GM21723 (cell line): ENCODE results near the gene RBFOX2.

Source experiments
- ATAC-seq: cut with Tn5 transposase; IDR thresholded peaks from one replicate; pipeline ENCODE4 v1.9.1; 2021; ENCODE audit warnings: mild to moderate bottlenecking, moderate library complexity; ENCODE audit not compliant: unreplicated experiment

RBFOX2 gene

GRCh38 chr22:35978889-35979288 is 49.7 kb downstream of the RBFOX2 start:
- no peak for ATAC-seq

DNA sequence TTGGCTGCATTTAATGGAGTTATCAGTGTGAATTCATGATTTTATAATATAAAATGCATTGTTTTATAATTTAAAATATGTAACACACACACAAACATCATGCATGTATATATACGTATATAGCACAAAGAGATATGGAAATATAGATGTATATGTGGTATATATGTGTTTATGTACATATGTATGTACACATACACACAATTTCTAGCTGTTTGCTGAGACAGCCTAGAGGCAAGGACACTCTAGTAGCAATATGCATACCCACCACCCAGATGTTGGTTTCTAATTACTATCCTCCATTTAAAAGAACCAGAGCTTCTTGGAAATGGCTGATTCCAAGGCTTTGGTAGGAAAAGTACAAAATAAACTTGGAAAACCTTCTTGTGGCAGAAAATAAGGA is 50.4 kb downstream of the RBFOX2 start:
- ATAC-seq = no peak

DNA sequence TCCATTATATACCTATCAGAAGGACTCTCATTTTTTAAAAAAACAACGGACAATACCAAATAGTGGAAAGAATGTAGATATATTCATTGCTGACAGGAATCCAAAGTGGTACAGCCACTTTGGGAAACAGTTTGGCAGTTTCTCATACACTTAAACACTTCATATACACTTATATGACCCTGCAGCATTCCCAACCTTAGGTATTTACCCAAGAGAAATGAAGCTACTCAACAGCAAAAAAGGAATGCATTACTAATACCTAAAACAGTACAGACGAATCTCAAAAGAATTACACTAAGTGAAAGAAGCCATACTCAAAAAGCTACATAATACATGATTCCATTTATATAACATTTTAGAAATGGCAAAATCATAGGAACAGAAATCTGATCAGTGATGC is 51.5 kb downstream of the RBFOX2 start:
- no peak for ATAC-seq

DNA sequence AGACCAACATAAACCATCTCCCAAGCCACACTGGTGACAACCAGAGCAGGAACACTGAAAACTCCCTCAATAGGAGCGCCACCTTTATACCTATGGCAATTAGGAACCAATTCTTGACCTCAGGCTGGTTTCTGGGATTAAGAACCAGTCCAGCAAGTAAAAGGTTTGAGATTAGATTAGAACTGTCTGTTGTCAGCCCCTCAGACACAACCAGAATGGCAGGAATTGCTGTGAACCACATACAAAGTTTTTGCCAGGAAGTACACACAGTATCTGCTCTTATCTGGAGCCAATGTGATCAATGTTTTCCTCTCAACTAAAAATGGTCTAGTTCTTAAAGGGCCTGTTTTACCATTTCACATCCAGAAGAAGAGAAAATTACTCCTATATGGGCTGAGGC is 55.2 kb downstream of the RBFOX2 start:
- no peak for ATAC-seq

- ATAC-seq = no peak
These were observed 56.1 kb downstream of the RBFOX2 start for GRCh38 chr22:35972559-35972958.

- no peak for ATAC-seq
These were observed 57.0 kb downstream of the RBFOX2 start for GRCh38 chr22:35971456-35972119.

DNA sequence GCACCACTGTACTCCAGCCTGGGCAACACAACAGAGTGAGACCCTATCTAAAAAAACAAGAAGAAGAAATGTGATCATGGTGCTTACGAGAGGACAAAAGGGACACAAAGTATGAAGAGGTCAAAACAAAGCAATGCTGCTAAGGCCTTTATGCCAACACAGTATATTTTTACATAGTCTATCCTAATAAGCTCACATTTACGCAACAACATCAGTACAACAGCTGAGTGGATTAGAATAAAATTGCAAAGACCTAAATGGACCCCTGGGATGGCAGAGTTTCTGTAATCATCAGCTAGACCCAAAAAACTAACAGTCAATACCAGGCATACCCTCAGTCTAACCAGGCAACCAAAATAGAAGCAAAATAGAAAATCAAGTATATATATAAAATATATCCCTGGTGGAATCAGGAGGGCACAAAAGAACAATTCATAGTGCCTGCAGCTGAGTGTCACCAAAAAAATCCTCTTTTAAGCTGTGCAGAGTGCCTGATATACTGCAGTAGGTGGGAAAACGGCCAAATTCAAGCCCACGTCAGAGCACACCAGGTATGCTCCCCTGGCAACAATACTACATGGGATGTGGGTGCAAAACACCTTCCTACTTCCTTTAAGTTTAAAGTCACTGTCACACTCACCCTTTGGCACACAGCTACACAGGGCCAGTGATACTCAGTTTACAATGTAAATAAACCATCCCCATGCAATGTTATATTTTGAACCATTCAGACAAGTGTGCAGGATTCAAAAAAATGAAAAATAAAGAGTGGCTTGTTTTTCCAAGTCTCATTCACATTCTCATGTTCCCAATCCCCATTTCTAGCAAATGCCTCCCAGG is 57.8 kb downstream of the RBFOX2 start:
- no peak for ATAC-seq

GRCh38 chr22:35967046-35967397 is 61.6 kb downstream of the RBFOX2 start:
- ATAC-seq = no peak

GRCh38 chr22:35966314-35967045 is 62.1 kb downstream of the RBFOX2 start:
- ATAC-seq = no peak

- no peak for ATAC-seq
These were observed 65.3 kb downstream of the RBFOX2 start for GRCh38 chr22:35963237-35963810.

DNA sequence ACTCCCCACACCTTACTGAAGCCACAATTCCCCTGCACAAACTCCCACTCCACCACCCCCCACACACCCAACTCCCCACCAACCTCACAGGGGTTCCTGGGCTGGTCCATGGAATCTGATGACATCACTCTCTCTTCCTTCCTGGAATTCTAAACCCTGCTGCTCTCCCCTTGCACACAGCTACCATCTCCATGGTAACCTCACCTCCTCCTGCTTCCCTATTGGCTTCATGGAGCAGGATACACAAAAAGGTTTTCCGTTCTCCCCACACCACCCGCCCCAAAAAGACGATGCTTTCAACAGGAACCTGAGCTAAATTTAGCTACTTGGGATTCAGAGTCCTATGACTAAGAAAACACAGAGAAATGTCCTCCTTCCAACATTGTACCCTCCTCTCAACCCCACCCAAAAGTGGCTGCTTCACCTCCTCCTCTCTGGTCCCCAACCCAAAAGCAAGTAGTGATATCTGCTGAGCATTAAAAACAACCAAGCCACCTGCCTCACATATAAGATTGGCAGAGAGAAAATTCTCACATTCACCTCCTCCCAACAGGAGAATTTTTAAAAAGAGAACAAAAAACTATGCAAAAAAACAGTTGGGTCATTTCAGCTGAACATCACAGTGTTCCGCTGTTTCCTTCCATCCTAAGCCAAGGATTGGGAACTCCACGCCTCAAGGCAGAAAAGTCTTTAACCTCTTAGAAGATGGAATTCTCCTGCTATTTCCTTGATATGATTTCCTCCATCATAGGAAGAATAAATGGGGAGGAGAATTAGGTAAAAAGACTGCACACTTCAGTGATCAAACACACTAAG is 66.9 kb downstream of the RBFOX2 start:
- ATAC-seq = no peak

GRCh38 chr22:35960854-35961253 is 67.8 kb downstream of the RBFOX2 start:
- ATAC-seq = no peak

- ATAC-seq = no peak
These were observed 69.4 kb downstream of the RBFOX2 start for GRCh38 chr22:35959121-35959800.

DNA sequence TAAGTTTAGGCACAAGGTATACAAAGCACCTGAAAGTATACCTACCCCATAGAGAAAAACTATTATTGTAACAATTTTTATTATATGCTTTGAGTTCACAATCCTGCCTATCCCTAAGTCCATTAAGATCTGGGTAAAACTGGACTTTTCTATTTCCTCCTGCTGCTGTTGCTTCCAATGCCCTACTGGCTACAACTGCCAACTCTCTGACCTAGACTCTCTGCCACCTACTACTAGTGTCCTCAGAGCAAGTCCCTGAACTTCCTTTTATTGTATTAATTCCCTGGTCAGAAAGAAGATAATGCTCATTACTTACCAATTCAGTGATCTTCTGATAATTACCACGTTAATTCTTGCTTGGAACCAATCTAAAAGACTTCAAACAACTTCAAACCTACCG is 70.3 kb downstream of the RBFOX2 start:
- ATAC-seq = no peak

- no peak for ATAC-seq
These were observed 71.0 kb downstream of the RBFOX2 start for GRCh38 chr22:35957589-35957988.

GRCh38 chr22:35956850-35957249 is 71.8 kb downstream of the RBFOX2 start:
- no peak for ATAC-seq

DNA sequence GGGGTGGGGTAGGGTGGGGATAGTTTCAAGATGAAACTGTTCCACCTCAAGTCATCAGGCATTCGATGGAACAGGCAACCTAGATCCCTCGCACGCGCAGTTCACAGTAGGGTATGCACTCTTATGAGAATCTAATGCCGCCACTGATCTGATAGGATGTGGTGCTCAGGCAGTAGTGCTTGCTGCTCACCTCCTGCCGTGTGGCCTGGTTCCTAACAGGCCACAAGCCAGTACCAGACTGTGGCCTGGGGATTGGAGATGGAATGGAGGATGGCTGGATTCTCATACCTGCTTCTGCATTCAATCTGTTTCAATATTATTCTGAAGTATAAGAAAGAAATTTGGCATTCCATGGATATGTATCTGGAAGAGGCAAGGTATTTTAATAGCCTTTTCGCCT is 73.1 kb downstream of the RBFOX2 start:
- ATAC-seq = no peak

- no peak for ATAC-seq
These were observed 76.0 kb downstream of the RBFOX2 start for GRCh38 chr22:35952576-35952975.

- no peak for ATAC-seq
These were observed 78.4 kb downstream of the RBFOX2 start for GRCh38 chr22:35950262-35950661.

DNA sequence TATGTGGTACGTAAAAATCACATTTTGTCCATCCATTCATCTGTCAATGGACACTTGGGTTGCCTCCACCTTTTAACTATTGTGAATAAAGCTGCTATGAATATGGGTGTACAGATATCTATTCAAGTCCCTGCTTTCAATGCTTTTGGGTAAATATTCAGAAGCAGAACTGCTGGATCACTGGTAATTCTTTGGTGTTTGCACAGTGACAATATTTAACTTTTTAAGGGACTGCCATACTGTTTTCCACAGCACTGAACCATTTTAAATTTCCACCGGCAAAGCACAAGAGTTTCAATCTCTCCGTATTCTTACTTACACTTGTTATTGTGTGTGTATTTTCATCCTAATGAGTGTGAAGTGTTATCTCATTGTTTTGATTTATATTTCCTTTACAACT is 79.4 kb downstream of the RBFOX2 start:
- ATAC-seq = no peak
